H9 (cell line): Measurements from ENCODE around the gene PDGFB. TPM values are rescaled to one million over a fixed set of nuclear protein-coding genes. Genes with fewer than 3 reads are reported as not detected.

ENCODE experiments used
- DNase-seq: peaks from one replicate; pipeline ENCODE4 v3.0.0-alpha.2; 2017
- H2AFZ ChIP-seq: one replicate; pipeline ENCODE4 v1.6.1; 2013; ENCODE audit warnings: mild to moderate bottlenecking, low read length, control low read depth, moderate library complexity
- H2AK5ac ChIP-seq: 2 replicates; pipeline ENCODE4 v1.6.1; 2013; ENCODE audit warnings: low read length, control low read depth, mixed read lengths; ENCODE audit not compliant: insufficient read length
- H2BK120ac ChIP-seq: one replicate; pipeline ENCODE4 v1.6.1; 2013; ENCODE audit warnings: low read depth, mild to moderate bottlenecking, low read length, control low read depth, inconsistent platforms; ENCODE audit not compliant: poor library complexity, severe bottlenecking
- H2BK12ac ChIP-seq: 2 replicates; pipeline ENCODE4 v1.6.1; 2013; ENCODE audit warnings: low read length, control low read depth, mixed read lengths, low read depth; ENCODE audit not compliant: insufficient read length
- H2BK15ac ChIP-seq: 2 replicates; pipeline ENCODE4 v1.6.1; 2013; ENCODE audit warnings: low read depth, low read length, control low read depth
- H2BK20ac ChIP-seq: one replicate; pipeline ENCODE4 v1.6.1; 2013; ENCODE audit warnings: low read depth, mild to moderate bottlenecking, low read length, control low read depth, inconsistent platforms; ENCODE audit not compliant: poor library complexity, severe bottlenecking
- H2BK5ac ChIP-seq: 2 replicates; pipeline ENCODE4 v1.6.1; 2013; ENCODE audit warnings: low read length, control low read depth, mixed read lengths; ENCODE audit not compliant: insufficient read length
- H3K14ac ChIP-seq: 2 replicates; pipeline ENCODE4 v1.6.1; 2013; ENCODE audit warnings: low read length, control low read depth; ENCODE audit not compliant: insufficient read depth
- H3K18ac ChIP-seq: 2 replicates; pipeline ENCODE4 v1.6.1; 2013; ENCODE audit warnings: low read depth, mild to moderate bottlenecking, mixed read lengths, low read length, control low read depth; ENCODE audit not compliant: insufficient read length
- H3K23ac ChIP-seq: 2 replicates; pipeline ENCODE4 v1.6.1; 2013; ENCODE audit warnings: low read length, control low read depth, mixed read lengths, low read depth; ENCODE audit not compliant: insufficient read length
- H3K23me2 ChIP-seq: 2 replicates; pipeline ENCODE4 v1.6.1; 2013; ENCODE audit warnings: low read depth, mild to moderate bottlenecking, mixed read lengths, low read length, control low read depth; ENCODE audit not compliant: insufficient read length, poor library complexity, severe bottlenecking
- H3K27ac ChIP-seq: 2 replicates; pipeline ENCODE4 v1.5.1; 2013; ENCODE audit warnings: low read length, control low read depth, mixed read lengths, low read depth; ENCODE audit not compliant: insufficient read length
- H3K27me3 ChIP-seq: 2 replicates; pipeline ENCODE4 v1.6.1; 2013; ENCODE audit warnings: low read length, control low read depth, inconsistent platforms; ENCODE audit not compliant: insufficient read depth
- H3K4ac ChIP-seq: 2 replicates; pipeline ENCODE4 v1.6.1; 2013; ENCODE audit warnings: low read depth, mild to moderate bottlenecking, control low read depth, inconsistent platforms, low read length, moderate library complexity
- H3K4me1 ChIP-seq: 2 replicates; pipeline ENCODE4 v1.6.1; 2013; ENCODE audit warnings: low read length, control low read depth, inconsistent platforms; ENCODE audit not compliant: insufficient read depth
- H3K4me2 ChIP-seq: 2 replicates; pipeline ENCODE4 v1.6.1; 2013; ENCODE audit warnings: low read length, control low read depth, mixed read lengths; ENCODE audit not compliant: insufficient read length, insufficient read depth
- H3K56ac ChIP-seq: 2 replicates; pipeline ENCODE4 v1.6.1; 2013; ENCODE audit warnings: low read depth, mild to moderate bottlenecking, mixed read lengths, low read length, control low read depth; ENCODE audit not compliant: insufficient read length
- H3K79me1 ChIP-seq: 2 replicates; pipeline ENCODE4 v1.6.1; 2013; ENCODE audit warnings: low read depth, mild to moderate bottlenecking, moderate library complexity, low read length, control low read depth, inconsistent platforms; ENCODE audit not compliant: insufficient read depth, poor library complexity, severe bottlenecking
- H3K79me2 ChIP-seq: 2 replicates; pipeline ENCODE4 v1.6.1; 2013; ENCODE audit warnings: low read length, control low read depth, inconsistent platforms; ENCODE audit not compliant: insufficient read depth
- H3K9ac ChIP-seq: 2 replicates; pipeline ENCODE4 v1.6.1; 2013; ENCODE audit warnings: low read length, control low read depth, mixed read lengths; ENCODE audit not compliant: insufficient read length; ENCODE audit errors: extremely low read depth
- H3K9me3 ChIP-seq: one replicate; pipeline ENCODE4 v1.6.1; 2013; ENCODE audit warnings: low read depth, low read length, inconsistent platforms; ENCODE audit not compliant: control insufficient read depth
- H3T11ph ChIP-seq: one replicate; pipeline ENCODE4 v1.6.1; 2013; ENCODE audit warnings: mild to moderate bottlenecking, low read length, control low read depth, inconsistent platforms
- H4K20me1 ChIP-seq: one replicate; pipeline ENCODE4 v1.6.1; 2013; ENCODE audit not compliant: control insufficient read depth, insufficient read length, insufficient read depth
- H4K5ac ChIP-seq: 2 replicates; pipeline ENCODE4 v1.6.1; 2013; ENCODE audit warnings: low read depth, mild to moderate bottlenecking, mixed read lengths, low read length, control low read depth; ENCODE audit not compliant: insufficient read length
- H4K8ac ChIP-seq: replicated peaks from 2 replicates; pipeline ENCODE4 v1.6.1; 2013; ENCODE audit warnings: low read length, control low read depth, mixed read lengths, low read depth; ENCODE audit not compliant: insufficient read length
- H4K91ac ChIP-seq: 2 replicates; pipeline ENCODE4 v1.6.1; 2013; ENCODE audit warnings: low read depth, mild to moderate bottlenecking, moderate library complexity, mixed read lengths, low read length, control low read depth; ENCODE audit not compliant: insufficient read length
- H3K27ac Mint-ChIP-seq, 3 experiments: 2 replicates in 2 of 3; 3 replicates in 1 of 3; pipeline ENCODE4 v1.8.0; 2020 to 2021; ENCODE audit warnings: mixed read lengths in 3 of 3, mild to moderate bottlenecking in 1 of 3, moderate library complexity in 1 of 3
- H3K27me3 Mint-ChIP-seq: 2 replicates; pipeline ENCODE4 v1.8.0; 2021; ENCODE audit warnings: low read depth, mild to moderate bottlenecking, moderate library complexity, mixed read lengths
- H3K36me3 Mint-ChIP-seq, 3 experiments: 2 replicates in 2 of 3; 3 replicates in 1 of 3; pipeline ENCODE4 v1.8.0; 2020 to 2021; ENCODE audit warnings: low read depth in 3 of 3, mixed read lengths in 3 of 3; ENCODE audit not compliant: insufficient read depth in 1 of 3
- H3K4me1 Mint-ChIP-seq, 2 experiments: 2 replicates each; pipeline ENCODE4 v1.8.0; 2020; ENCODE audit warnings: mixed read lengths in 2 of 2
- H3K4me3 Mint-ChIP-seq, 2 experiments: 2 replicates in 1 of 2; 3 replicates in 1 of 2; pipeline ENCODE4 v1.8.0; 2020 to 2021; ENCODE audit warnings: mild to moderate bottlenecking in 2 of 2, mixed read lengths in 2 of 2, moderate library complexity in 1 of 2
- H3K9me3 Mint-ChIP-seq, 2 experiments: 2 replicates in 1 of 2; 3 replicates in 1 of 2; pipeline ENCODE4 v1.8.0; 2020; ENCODE audit warnings: mild to moderate bottlenecking in 2 of 2, mixed read lengths in 2 of 2, moderate library complexity in 1 of 2
- CTCF ChIP-seq: fragments of 200-600 bp; sonication (generic); conservative IDR thresholded peaks from 3 replicates; pipeline ENCODE4 v1.8.0; 2021; ENCODE audit warnings: antibody characterized with exemption, mild to moderate bottlenecking
- WGBS: extraction: QIAGEN DNeasy Blood & Tissue Kit; methylation state at CpG from one replicate; pipeline ENCODE4 v1.1.7; 2013; ENCODE audit warnings: missing lambda C conversion rate, low lambda C conversion rate, mixed read lengths; ENCODE audit not compliant: insufficient read length; ENCODE audit errors: extremely low coverage; 5-methylcytosine and 5-hydroxymethylcytosine counted together
- total RNA-seq: library from RNA; stranded (reverse); gene quantifications from 2 replicates; pipeline ENCODE4 v1.2.1, GENCODE V29; 2021

PDGFB gene
- total RNA-seq, 1 experiment from 2014 or later: 6.1 TPM

GRCh38 chr22:39238561-39238960 lies 6.2 kb downstream of the PDGFB start:
- Histone ChIP-seq H3K79me2 (no peaks in the 10 kb centered on the region), H2BK120ac (no peak overlapping the region), H4K8ac (no peak overlapping the region), H3K23ac (no peak overlapping the region), H4K91ac (no peak overlapping the region), H3K4me2 (no peak overlapping the region), H2BK15ac (no peak overlapping the region), H3K9me3 (no peaks in the 10 kb centered on the region), H3K4ac (no peak overlapping the region), H3T11ph (no peak overlapping the region), H2AK5ac (no peak overlapping the region), H3K27me3 (no peaks in the 10 kb centered on the region; the same call in 1 of the 2 replicates), H2AFZ (no peak overlapping the region), H3K79me1 (no peaks in the 10 kb centered on the region), H3K14ac (no peak overlapping the region), H3K9ac (no peak overlapping the region), H3K23me2 (peaks cover 12% of the 10 kb centered on the region), H3K4me1 (no peaks in the 10 kb centered on the region), H4K5ac (no peak overlapping the region), H2BK12ac (no peak overlapping the region), H3K56ac (no peak overlapping the region), H3K27ac (no peak overlapping the region), H2BK5ac (no peak overlapping the region), H3K18ac (no peak overlapping the region), H2BK20ac (no peak overlapping the region), H4K20me1 (peaks cover 4% of the 10 kb centered on the region)
- H3K27ac Mint-ChIP-seq: no peak overlapping the region
- H3K27me3 Mint-ChIP-seq: peaks cover 69% of the 10 kb centered on the region
- DNase-seq: no peak
- H3K4me3 Mint-ChIP-seq: no peak overlapping the region
- WGBS: no CpG with 5 or more reads among the region's 8 CpGs
- TF ChIP-seq CTCF: no peak
- peaks cover 4% of the 10 kb centered on the region in 2 experiments; a peak in 3 of 5 replicates for H3K9me3 Mint-ChIP-seq
- H3K4me1 Mint-ChIP-seq: peaks cover 49 to 59% of the 10 kb centered on the region in 2 experiments
- H3K36me3 Mint-ChIP-seq: peaks cover 0 to 3% (median 2%) of the 10 kb centered on the region in 3 experiments; a peak in 2 of 7 replicates
